Right renal pelvis (tissue), 4 donors: ENCODE results near the gene TMEM242. TPM values are rescaled to one million over a fixed set of nuclear protein-coding genes. Genes with fewer than 3 reads are reported as not detected.
A peak's percentile ranks its signal among the peaks of the same experiment; 100 is the strongest.
"Not testable (repeated sequence)": the region's sequence is repeated elsewhere in the genome, so short reads cannot be mapped to it uniquely, and the experiment has no call there.

Source experiments
- DNase-seq, 4 donors: peaks; one replicate each; pipeline ENCODE4 v3.0.0-alpha.2; 2013; ENCODE audit warnings: low read depth in 4 of 4, low spot score in 3 of 4, missing footprints in 1 of 4
- polyA plus RNA-seq, 4 donors: library from polyadenylated mRNA; unstranded; fragments of 120-200 nt; gene quantifications; one replicate each; pipeline ENCODE4 v1.2.1, GENCODE V29; 2013; ENCODE audit not compliant: insufficient read length in 4 of 4

Gene TMEM242
- polyA plus RNA-seq, result 10 to 100 TPM; 13.9 to 14.6 (median 14.2) TPM

DNA sequence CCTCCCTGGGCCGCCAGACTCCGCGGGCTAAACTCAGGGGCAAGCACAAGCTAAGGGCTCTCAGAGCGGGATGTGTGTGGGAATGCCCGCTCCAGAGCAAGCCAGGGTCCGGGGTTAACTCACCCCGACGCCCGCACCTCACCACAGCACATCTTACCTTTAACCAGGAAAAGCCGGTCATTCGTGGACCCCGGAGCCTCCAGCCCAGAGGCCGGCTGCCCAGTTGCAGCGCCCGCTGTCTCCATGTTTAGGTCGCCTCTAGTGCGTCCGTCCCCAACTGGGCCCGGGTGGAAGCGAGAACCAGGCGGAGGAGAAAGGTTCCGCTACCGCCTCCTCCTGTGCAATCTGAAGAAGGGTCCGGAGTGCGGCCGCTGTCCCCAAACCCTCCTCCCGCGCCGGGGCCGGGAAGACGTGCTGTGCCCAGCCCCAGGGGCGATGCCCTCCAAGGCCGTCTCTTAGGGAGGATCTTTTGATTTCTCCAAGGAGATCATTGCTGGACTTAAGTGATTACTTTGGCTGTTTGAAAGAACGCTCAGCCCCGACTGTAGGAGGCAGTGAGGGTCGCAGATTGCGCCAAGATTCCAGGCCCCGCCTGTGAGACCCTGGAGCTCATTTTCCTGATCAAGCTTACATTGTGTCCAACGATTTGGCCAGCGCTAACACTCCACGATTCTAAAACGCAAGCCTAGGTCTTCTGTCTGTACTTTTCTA lies at the start of gene TMEM242:
Gene TMEM242 (minus strand): TSS at position 265 of the 711 bp plus-strand sequence. CDS start 20 bp downstream, at position 245.
- peak; percentile 85 to 93 (median 92) for DNase-seq

DNA sequence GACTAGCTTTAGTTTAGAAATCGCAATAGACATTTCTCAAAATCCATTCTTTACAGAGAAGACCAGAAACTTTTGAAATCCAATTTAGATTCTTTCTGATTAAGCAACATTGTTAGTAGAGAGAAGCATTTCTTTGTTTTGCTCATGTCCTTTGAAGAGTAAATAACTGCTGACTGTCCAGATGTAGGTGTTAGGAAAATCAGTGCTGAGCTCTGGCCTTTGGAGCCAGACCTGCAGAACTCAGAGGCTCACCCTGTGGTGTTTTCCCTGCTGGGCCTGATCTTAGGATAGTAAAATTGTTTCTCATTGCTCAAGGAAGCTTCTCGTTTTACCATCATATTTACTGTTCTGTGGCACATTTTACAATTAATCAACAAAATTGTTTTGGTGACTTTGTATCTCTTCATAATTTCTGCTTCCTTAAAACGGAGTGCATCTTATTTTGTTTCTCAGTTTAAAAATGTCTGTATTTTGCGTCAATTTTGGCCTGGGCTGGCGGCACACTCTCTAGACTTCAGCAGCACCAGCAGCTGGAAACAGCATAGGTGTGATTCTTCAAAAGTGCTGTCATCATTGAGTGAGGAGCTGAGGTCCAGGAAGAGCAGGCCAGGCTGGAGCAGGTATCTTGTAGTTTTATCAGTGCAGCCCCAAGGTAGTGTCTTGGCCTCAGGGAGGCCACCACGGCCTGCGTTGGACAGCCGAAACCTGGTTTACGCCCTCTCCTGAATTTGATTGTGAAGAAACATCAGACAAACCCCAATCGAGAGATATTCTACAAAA lies 49.4 kb upstream of the TMEM242 start:
- DNase-seq, result no peak

GRCh38 chr6:157370755-157371154 lies 47.4 kb upstream of the TMEM242 start:
- no peak for DNase-seq

DNA sequence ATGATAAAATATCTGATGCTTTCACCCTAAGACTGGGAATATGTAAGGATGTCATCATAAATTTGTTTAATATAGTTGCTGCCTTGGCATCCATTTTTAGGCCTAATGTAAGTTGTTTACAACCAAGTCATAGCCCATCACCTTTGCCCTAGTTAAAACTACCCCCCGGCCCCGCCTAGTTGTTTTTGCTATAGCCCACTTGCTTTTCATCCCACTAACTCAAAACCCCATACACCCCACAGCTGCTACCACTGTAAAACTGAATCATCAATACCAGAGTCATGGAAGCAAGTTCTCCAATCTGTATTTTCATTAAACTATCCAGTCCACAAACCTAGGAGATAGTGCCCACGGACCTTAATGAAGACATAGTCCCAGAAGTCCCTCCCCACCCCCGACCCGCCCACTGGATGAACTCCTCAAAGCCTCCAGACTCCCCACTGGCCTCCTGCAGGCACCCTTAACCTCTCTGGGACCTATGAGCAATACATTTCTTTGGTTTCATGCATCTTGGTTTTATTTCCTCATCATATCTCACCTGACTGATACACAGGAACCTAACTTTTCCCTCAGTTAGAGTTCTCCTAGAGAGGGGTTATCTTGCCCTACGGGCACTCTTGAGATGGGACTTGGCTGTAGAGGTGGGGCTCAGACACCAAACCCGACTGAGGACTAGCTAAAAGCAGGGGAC lies 45.2 kb upstream of the TMEM242 start:
- DNase-seq, result no peak

DNA sequence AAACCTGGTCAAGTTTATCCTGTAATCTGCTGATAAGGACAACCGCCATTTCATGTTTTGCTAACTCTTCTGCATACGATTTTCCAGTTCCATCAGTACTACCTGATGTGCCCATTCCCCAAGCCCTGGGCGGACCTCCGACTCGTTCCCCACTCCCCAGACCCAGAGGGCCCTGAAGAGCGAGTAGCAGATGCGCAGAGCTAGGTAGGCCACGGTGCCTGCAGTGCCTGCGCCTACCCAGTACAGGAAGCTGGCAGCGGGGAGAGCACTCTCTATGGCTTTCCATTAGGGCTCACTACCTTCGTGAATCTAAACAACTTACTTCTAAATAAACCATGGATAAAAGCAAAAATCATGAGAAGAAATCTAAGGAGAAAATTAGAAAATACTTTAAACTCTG lies 43.3 kb upstream of the TMEM242 start:
- no peak for DNase-seq

GRCh38 chr6:157364705-157365104 lies 41.4 kb upstream of the TMEM242 start:
- no peak for DNase-seq

DNA sequence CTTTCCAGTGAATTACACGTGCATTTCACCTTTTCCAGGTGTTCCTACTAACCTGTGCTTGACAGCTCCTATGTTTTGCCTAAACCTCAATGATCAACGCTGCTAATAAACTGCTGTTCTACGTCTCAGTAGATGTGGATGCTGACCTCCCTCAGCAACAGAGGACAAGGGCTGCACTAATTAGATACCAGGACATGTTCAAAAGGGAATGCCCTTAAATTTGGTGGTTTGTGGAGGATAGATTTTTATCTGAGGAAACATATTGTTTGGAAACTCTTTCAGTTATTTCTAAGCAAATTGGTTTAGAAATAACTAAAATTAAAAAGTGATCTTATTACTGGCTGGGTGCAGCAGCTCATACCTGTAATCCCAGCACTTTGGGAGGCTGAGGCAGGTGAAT lies 38.6 kb upstream of the TMEM242 start:
- DNase-seq, result no peak

- DNase-seq, result no peak
These were observed 35.0 kb upstream of the TMEM242 start for GRCh38 chr6:157358287-157358686.

- no peak for DNase-seq
These were observed 23.1 kb upstream of the TMEM242 start for GRCh38 chr6:157346373-157346772.

- DNase-seq, result no peak
These were observed 20.4 kb upstream of the TMEM242 start for GRCh38 chr6:157343732-157344131.

DNA sequence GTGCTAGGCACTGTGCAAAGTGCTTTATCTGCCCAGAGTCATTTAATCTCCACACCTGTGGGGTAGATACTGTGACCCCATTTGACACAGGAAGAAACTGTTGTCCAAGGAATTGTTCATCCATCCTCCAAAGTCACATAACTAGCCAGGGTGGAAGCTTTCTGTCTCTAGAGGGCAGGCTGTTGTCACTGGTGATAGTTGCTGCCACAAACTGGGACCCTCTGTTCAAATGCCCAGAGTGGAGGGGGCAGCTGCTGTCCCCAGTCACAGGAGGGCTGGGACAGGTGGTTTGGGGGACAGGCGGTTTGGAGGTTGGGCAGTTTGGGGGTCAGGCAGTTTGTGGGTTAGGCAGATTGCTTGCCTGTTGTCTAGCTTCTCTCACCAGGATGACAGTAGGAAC lies 16.1 kb upstream of the TMEM242 start:
- DNase-seq, result no peak

DNA sequence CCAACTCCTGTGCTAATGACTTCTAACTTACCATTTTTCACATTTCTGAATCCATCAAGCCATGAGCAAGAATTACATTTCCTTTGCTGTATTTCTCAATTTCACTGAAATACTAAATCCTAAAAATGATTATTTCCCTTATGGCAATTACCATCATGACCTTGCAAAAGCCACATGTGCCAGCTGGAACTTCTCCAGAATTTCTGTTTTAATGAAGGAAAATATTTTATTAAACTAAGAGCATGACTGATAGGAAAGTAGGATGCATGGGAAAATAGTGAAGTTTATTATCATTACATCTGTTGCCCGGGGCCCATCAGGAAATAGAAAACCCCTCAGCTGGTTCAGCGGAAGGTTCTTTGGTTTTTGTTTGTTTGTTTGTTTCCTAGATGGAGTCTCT lies 14.4 kb upstream of the TMEM242 start:
- DNase-seq, result no peak

- not testable (repeated sequence) for DNase-seq
These were observed 14.0 kb upstream of the TMEM242 start for GRCh38 chr6:157337276-157337675.

- DNase-seq, result no peak
These were observed 12.5 kb upstream of the TMEM242 start for GRCh38 chr6:157335829-157336228.

- DNase-seq, result no peak
These were observed 10.6 kb upstream of the TMEM242 start for GRCh38 chr6:157333956-157334355.

- DNase-seq, result no peak
These were observed 10.2 kb upstream of the TMEM242 start for GRCh38 chr6:157333537-157333936.

DNA sequence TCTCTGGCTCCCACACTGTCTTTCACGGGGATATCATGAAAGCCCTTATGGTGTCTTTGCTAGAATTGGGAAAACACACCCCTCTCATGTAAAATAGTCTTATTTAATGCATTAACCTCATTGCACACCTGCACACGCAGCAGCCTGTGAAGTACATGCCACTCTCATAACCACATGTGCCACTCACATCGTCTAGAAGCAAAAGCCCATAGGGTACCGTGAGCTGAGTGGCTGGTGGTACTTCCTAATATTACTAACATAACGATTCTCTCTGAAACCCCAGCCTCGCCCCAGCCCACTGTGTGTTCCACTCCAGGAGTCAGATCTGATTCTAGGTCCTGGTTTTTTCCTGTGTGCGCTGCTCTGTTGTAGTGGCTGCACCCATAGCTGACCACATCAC lies 9.5 kb upstream of the TMEM242 start:
- no peak for DNase-seq

DNA sequence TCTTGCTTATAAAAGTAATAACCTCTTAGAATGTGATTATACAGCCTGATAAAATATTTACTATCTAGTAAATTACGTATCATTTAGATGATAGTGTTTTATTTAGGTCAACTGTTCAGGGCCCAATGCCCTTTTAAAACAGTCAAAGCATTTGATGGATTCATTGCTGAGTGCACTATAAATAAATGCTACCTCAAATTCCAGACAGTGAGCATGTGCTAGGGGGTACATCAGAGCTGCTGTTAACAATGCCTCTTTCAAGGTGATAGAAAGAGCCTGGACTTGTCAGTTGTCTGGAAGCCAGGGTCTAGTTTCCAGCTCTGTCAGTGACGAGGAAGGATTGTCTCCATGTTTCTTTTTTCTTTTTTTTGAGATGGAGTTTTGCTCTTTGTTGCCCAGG lies 7.5 kb upstream of the TMEM242 start:
- no peak for DNase-seq

DNA sequence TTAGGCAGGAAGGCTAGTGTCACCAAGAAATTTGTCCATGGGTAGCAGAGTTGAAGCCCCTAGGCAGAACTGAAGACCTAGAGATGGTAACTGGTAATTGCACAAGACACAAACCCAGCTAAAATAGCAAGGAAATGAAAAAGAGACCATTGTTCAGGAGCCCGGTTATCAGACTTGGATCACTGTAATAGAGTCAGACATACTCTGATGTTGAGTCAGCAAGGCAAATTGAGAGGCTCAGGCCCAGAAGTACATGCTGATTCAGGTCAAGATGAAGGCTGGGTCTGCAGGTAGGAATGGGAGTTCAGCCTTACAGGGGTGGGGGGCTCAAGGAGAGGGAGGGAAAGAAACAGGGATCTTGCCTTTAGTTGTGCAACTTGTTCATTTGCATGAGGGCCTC lies 6.5 kb upstream of the TMEM242 start:
- no peak for DNase-seq

- no peak for DNase-seq
These were observed 4.9 kb upstream of the TMEM242 start for GRCh38 chr6:157328108-157328692.

- no peak for DNase-seq
These were observed 3.7 kb upstream of the TMEM242 start for GRCh38 chr6:157326979-157327378.
